ENCODE measurements around the gene MSI2.

DNA sequence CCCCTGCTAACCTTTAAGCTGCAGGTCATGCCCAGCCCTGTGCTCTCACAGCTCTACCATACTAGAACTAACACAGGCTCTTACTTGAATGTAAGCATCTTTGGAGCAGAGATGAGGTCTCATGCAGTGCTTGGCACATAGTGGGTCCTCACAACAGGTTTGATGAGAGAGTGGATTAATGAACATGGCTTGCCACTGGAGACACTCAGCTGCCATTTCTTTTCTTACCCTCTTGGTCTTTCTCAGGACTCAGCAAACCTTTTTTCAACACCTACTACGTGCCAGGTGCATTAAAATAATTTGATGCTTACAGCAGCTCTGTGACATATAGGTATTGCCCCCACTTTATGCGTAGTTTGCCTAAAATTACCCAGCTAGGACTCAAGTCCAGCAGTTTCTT is 133.2 kb downstream of the MSI2 start:
- TF ChIP-seq, protein P1, sequence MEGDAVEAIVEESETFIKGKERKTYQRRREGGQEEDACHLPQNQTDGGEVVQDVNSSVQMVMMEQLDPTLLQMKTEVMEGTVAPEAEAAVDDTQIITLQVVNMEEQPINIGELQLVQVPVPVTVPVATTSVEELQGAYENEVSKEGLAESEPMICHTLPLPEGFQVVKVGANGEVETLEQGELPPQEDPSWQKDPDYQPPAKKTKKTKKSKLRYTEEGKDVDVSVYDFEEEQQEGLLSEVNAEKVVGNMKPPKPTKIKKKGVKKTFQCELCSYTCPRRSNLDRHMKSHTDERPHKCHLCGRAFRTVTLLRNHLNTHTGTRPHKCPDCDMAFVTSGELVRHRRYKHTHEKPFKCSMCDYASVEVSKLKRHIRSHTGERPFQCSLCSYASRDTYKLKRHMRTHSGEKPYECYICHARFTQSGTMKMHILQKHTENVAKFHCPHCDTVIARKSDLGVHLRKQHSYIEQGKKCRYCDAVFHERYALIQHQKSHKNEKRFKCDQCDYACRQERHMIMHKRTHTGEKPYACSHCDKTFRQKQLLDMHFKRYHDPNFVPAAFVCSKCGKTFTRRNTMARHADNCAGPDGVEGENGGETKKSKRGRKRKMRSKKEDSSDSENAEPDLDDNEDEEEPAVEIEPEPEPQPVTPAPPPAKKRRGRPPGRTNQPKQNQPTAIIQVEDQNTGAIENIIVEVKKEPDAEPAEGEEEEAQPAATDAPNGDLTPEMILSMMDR (IDR thresholded peaks at IDR 0.05) = no peak
- no peak for TF ChIP-seq POLR2A (IDR thresholded peaks at IDR 0.05)

Measured in adrenal gland (tissue), 5 donors.